Stimulated activated CD4-positive, alpha-beta T cell treated with anti-CD3 and anti-CD28 coated beads, Interleukin-4, amount 100 ng/mL, for 1 hour (primary cell): ENCODE measurements around the gene TBXT.
"Not testable (repeated sequence)": the region's sequence is repeated elsewhere in the genome, so short reads cannot be mapped to it uniquely, and the experiment has no call there.

Experiments used
- DNase-seq: peaks from one replicate; pipeline ENCODE4 v3.0.0-alpha.2; 2020

TBXT gene

DNA sequence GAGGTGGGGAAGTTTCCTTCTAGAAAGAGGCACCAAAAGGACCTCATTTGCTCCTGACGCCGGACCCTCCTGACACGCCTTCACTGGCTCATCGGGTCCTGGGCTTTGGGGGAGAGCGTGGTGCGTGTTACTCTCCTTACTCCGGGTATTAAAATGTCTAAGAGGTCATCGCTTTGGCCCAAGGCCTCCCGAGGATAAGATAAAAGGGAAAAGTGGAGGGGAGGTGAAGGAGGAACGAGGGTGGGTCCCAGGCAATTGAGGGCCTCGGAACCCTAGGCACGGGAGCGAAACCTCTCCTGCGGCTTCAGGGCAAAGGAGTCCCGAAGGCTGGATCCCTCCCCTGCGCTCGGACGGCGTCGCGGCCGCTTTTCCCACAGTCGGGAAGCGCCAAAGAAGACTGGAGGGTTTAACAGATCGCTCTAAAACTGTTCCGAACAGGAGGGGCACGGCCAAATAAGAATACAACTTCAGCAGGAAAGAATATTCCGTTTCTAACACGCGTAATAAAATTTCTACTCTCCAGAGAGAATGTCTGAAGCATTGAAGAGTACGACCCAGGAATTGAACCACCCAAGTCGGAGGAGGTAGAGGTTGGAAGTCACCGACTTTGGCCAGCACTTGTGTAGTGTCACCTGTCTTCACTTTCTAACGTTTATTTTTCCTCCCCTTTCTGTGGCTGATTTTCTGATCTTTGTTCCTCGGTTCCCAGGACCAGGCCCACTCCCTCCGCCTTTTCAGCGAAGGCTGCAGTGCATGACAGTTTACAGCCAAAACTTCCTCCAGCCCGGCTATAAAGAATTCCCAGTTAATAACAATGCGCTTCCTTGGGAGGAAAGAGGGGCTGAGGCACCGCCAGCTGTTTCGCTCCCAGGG, 2.1 kb upstream of the TBXT start:
- DNase-seq, result no peak

GRCh38 chr6:166168616-166169548, 1.2 kb upstream of the TBXT start:
- no peak for DNase-seq

GRCh38 chr6:166167258-166167731, 356 bp downstream of the TBXT start:
- DNase-seq, result no peak

DNA sequence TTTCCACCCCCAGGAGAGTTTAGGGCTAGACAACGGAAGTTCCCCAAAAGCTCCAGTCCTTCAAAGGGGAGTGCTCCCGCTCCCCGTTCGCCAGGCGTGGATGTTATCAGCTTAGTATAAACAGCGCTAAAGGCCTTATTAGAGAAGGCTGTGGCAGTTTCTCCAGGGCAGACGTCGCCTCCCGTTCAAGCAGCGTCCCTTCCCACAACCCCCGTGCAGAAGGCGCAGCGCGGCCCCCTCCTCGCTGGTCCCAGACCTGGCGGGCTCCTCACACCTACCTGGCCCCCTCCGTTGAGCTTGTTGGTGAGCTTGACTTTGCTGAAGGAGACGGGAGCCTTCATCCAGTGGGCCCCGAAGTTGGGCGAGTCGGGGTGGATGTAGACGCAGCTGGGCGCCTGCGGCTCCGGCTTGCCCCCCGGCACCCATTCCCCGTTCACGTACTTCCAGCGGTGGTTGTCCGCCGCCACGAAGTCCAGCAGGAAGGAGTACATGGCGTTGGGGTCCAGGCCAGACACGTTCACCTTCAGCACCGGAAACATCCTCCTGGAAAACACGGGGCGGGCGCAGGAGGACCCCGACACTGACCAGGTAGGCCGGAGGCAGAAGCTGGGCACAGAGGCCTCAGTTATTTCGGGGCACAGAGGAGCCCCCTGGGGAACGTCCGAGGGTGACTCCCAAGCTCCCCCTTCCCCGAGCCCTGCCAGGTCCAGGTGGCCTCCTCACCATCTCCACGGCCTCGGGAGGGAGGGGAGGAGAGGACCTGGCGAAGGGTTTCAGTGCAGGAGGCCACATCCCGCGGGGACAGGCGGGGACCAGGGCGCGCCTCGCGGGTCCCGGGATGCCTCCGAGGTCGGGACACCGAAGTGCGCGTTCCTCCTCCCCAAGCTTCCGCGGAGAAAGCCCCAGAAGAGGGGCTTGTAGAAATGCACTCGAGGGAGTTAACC, 1.1 kb downstream of the TBXT start:
- DNase-seq, result no peak

DNA sequence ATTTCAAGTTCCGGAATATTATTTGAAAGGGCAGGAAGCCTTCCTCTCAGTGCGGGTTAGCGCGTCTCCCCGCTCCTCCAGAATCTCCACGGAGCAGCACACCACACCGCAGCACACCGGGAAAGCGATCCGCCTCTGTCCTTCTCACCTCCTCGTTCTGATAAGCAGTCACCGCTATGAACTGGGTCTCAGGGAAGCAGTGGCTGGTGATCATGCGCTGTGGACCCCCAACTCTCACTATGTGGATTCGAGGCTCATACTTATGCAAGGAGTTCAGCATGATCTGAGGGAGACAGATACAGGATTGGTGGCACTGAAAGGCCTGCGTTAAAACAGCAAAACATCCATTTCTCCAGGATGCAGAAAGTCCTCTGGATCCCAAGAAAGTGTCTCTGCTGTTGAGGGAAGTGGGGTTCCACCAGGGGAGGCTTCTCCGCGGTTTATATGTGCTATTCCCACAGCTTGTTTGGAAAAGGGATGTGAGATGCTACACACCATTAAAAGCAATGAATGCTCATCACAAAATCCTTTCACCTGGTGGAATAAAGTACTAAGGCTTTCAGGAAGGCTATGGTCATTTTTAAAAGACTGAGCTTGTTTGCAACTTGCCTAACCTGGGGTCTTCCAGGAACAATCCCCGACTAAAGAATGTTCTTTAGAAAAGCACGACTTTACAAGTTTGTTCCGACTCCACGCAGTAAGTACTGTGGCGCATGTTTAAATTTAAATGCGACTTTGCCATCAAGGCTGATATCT, 1.9 kb downstream of the TBXT start:
- no peak for DNase-seq

DNA sequence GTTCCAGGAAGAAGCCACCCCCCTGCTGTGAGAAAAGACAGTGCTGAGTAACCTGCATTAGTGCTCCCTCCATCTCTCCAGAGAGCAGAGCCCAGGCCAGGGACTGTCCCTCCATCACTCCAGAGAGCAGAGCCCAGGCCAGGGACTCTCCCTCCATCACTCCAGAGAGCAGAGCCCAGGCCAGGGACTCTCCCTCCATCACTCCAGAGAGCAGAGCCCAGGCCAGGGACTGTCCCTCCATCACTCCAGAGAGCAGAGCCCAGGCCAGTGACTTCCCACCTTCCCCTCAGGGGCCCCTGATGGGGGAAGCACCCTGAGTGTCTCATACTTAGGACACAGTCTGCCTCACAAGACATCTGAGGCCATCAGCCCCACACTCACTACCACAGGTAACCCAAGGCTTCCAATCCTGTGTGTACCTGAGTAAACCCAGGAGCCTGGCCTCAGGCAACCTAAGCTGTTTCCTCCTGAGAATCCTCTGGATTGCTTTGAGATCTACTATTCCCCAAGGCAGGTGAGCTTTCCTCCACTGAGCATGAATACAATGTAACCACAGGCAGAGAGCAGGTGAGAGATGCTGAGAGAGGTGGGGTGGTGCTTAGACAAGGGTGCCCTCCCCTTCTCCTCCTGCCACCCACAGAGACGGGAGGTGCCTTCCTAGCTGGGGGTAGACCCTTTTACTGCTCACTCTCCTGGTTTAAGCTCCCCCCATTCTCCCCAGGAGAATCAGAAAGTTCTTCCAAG, 4.9 kb downstream of the TBXT start:
- no peak for DNase-seq

GRCh38 chr6:166157930-166158617, 9.6 kb downstream of the TBXT start:
- no peak for DNase-seq

DNA sequence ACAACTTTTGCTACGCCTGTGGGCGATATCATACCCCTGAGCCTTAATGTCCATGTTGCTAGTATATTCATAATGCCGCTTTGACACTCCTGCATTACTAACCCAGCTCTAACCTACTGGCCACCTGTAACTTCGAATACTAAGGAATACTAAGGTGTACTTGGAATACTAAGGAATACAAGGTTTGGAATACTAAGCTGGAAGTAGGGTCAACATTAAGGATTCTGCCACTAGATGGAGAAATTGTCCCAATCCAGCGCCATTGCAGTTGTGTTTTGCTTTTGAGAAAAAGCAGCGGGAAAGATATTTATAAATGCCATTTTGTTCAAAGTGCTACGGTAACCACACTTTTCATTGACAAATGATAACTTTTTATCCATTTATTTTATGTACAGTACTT, 10.7 kb downstream of the TBXT start:
- DNase-seq, result no peak

- no peak for DNase-seq
Observed at GRCh38 chr6:166153966-166154365, 13.7 kb downstream of the TBXT start.

DNA sequence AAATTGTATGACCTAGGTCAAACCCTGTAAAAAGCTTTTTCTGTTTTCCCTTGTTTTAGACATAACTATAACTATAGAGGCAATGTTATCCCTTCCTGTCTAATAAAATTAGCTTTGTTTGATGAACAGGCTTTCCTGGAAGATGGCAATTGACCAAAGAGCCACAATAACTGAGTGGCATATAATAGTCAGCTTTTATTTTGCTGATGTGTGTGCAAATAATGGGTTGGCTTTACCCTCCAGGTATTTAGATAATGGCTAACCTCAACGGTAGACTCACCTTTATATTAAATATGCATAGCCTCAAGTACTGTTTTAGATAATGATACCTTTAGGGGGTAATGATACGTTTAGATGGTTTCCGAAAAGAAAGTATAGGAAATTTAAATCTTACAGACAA, 15.0 kb downstream of the TBXT start:
- DNase-seq, result no peak

DNA sequence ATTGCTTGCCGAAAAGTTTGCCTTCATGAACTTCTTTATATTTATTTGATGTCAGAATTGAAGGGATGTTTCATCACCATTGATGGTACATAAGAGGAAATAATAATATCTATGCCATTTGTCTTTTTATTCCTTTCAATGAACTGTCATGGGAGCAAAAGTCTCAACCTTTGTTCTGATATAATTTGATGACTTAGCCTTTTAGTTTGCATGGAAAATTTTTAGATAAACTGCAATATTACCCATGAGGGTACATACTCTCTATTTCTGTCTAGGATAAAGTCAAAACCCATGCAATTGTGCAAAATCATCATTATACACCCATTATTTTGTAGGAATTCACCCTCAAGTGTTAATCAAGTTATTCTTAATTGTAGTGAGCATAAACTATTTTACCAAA, 15.9 kb downstream of the TBXT start:
- no peak for DNase-seq

DNA sequence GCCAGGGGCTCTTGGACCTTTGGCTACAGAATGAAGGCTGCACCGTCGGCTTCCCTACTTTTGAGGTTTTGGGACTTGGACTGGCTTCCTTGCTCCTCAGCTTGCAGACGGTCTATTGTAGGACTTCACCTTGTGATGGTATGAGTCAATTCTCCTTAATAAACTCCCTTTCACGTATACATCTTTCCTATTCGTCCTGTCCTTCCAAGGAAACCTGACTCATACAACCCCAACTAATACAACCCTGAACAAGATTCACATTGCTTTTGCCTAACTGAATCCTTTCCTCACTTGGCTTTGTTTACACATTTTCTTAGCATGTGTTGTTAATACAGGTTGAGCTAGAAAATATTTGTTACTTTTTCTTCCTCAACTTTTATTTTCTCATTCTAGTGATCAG, 21.9 kb downstream of the TBXT start:
- DNase-seq, result no peak

DNA sequence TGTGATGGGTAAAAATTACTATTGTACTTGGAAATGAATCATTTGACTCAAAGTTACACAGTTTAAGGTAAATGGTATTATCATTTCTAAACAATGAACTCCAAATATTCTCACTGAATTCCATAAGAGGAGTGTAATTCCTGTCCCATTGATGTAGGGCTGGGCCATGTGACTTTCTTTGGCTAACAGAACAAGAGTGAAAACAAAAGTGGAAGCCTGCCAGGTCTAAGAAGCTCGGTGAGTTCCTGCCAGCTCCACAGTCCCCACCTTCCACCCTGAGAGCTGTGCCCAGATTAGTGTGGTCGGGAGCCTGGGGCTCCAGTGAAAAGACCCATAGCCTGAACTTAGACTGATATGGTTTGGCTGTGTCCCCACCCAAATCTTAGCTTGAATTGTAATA, 24.6 kb downstream of the TBXT start:
- DNase-seq, result no peak

DNA sequence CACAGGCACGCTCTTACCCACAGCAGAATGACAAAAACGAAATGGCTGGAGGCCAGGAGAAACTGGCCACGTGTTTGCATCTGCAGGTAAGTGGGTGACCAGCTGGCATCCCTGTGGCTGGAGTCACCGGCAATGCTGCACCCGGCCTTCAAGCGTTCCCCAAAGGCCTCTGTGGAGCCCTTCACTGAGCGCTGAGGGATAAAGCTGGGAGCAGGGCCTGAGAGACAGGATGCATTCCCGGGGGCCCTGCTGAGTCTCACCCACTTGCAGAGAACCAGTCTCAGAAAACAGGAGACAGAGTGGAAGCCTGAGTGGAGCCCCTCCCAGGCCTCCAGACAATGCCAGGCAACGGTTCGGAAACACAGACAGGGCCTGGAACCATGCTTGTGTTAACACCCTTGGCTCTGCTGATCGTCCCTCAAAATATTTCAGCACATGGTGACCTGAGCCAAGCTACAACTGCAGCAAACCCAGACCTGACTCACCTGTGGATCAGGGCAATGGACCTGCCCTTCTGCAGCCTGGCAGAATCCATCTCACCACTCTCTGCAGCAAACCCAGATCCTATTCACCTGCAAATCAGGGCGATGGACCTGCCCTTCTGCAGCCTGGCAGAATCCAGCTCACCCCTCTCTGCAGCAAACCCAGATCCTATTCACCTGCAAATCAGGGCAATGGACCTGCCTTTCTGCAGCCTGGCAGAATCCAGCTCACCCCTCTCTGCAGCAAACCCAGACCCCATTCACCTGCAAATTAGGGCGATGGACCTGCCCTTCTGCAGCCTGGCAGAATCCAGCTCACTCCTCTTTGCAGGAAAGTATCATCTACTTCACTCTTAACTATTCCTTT, 39.8 kb downstream of the TBXT start:
- DNase-seq, result no peak

GRCh38 chr6:166123115-166123514, 44.5 kb downstream of the TBXT start:
- not testable (repeated sequence) for DNase-seq

DNA sequence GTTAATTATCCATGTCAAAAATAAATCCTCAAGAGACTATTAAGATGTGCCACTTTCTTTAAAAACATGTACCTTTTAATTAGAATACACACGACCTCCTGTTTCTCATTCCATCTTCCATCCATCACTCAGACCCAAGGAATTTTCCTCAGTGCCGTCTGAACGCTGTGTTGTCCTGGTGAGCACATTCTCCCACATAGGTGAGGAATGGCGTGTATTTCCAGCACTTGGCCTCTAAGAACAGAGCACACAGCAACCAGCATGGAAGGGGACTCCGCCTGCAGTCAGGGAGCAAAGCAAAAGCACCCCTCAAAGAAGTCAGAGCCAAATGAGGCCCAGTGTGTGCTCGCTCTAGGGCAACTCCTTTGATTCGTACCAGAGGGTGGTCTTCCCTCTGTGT, 45.9 kb downstream of the TBXT start:
- DNase-seq, result no peak

- no peak for DNase-seq
Observed at GRCh38 chr6:166119116-166119911, 48.3 kb downstream of the TBXT start.

GRCh38 chr6:166115609-166116008, 52.0 kb downstream of the TBXT start:
- DNase-seq, result no peak

- no peak for DNase-seq
Observed at GRCh38 chr6:166112580-166112979, 55.1 kb downstream of the TBXT start.
